Measurements from ENCODE around the gene NCAPD2.

DNA sequence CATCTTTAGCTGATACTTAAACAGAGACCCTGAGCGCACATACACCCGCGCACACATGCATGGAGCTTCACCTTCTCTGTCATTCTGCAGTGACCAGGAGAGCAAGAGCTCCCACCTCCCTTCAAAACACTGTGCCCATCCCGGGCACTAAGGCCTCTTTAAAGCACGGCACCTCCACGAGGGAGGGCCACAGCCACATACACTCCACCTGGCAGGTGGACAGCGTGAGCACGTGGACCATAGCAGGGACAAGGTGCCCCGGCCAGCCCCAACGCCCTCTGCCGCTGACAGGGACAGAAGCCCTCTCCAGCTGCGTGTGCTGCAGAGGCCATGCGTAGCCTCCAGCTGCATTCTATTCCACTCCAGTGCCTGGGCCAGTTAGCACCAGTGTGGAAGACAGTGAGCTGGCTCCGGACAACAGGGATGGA is 45.8 kb downstream of the NCAPD2 start:
- TF ChIP-seq, protein P1, sequence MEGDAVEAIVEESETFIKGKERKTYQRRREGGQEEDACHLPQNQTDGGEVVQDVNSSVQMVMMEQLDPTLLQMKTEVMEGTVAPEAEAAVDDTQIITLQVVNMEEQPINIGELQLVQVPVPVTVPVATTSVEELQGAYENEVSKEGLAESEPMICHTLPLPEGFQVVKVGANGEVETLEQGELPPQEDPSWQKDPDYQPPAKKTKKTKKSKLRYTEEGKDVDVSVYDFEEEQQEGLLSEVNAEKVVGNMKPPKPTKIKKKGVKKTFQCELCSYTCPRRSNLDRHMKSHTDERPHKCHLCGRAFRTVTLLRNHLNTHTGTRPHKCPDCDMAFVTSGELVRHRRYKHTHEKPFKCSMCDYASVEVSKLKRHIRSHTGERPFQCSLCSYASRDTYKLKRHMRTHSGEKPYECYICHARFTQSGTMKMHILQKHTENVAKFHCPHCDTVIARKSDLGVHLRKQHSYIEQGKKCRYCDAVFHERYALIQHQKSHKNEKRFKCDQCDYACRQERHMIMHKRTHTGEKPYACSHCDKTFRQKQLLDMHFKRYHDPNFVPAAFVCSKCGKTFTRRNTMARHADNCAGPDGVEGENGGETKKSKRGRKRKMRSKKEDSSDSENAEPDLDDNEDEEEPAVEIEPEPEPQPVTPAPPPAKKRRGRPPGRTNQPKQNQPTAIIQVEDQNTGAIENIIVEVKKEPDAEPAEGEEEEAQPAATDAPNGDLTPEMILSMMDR (optimal IDR thresholded peaks at IDR 0.05 in 1 of 3, IDR thresholded peaks at IDR 0.05 in 1 of 3, conservative IDR thresholded peaks at IDR 0.05 in 1 of 3; ENCODE audit: extremely low read depth in 1 of 3, insufficient read depth in 2 of 3, low read length in 3 of 3): no peak
- no peak for TF ChIP-seq EZH2 (IDR thresholded peaks at IDR 0.05; ENCODE audit: low read length)
